T-cell (primary cell): ENCODE results near the gene CD207. TPM values are rescaled to one million over a fixed set of nuclear protein-coding genes. Genes with fewer than 3 reads are reported as not detected.
A peak's percentile ranks its signal among the peaks of the same experiment; 100 is the strongest.
"Not testable (repeated sequence)": the region's sequence is repeated elsewhere in the genome, so short reads cannot be mapped to it uniquely, and the experiment has no call there.

Experiments used
- ATAC-seq, 4 experiments: fragments of 200-7000 bp in 3 of 4; fragments of 150-1000 bp in 1 of 4; cut with Tn5 transposase; replicated peaks in 1 of 4; 1 replicate in 3 of 4; 2 replicates in 1 of 4; pipeline ENCODE4 v1.10.0; 2021; ENCODE audit warnings: moderate library complexity in 3 of 4, mild to moderate bottlenecking in 2 of 4, moderate number of reproducible peaks in 1 of 4
- CTCF ChIA-PET, 2 donors: fragments of 300-600 bp; sonication (Branson Sonifier 250); formaldehyde crosslinking; loops; one replicate each; lab custom pipeline; 2022; ENCODE audit warnings: antibody characterized with exemption in 2 of 2; lab: Charles Lee
- POLR2A ChIA-PET, 2 donors: fragments of 300-600 bp; sonication (Branson Sonifier 250); formaldehyde crosslinking; loops; one replicate each; lab custom pipeline; 2022; ENCODE audit warnings: antibody characterized with exemption in 2 of 2; lab: Charles Lee
- DNase-seq, 35 experiments: peaks; one replicate each; pipeline versions ENCODE4 v3.0.0 to v3.0.0-alpha.2; 2013 to 2023
- H3K27ac ChIP-seq: one replicate; pipeline ENCODE4 v1.5.1; 2013; ENCODE audit warnings: low read length
- H3K27me3 ChIP-seq, 2 experiments: replicated peaks in 1 of 2; 1 replicate in 1 of 2; 2 replicates in 1 of 2; pipeline versions ENCODE4 v1.6.1 to v1.7.0; 2013; ENCODE audit warnings: low read length in 1 of 2, mixed read lengths in 1 of 2; ENCODE audit not compliant: control insufficient read depth in 2 of 2, insufficient read depth in 2 of 2; ENCODE audit errors: extremely low read depth in 1 of 2
- H3K36me3 ChIP-seq, 2 donors: 1 replicate in 1 of 2; 2 replicates in 1 of 2; pipeline versions ENCODE4 v1.6.1 to v1.7.0; 2013; ENCODE audit warnings: low read length in 1 of 2; ENCODE audit not compliant: control insufficient read depth in 2 of 2, insufficient read depth in 1 of 2; ENCODE audit errors: extremely low read depth in 1 of 2
- H3K4me1 ChIP-seq, 2 experiments: 1 replicate in 1 of 2; 2 replicates in 1 of 2; pipeline versions ENCODE4 v1.6.1 to v1.7.0; 2013; ENCODE audit warnings: low read length in 2 of 2, mixed read lengths in 1 of 2; ENCODE audit not compliant: insufficient read depth in 2 of 2, control insufficient read depth in 1 of 2; ENCODE audit errors: extremely low read depth in 1 of 2
- H3K4me3 ChIP-seq, 2 donors: 1 replicate in 1 of 2; 2 replicates in 1 of 2; pipeline versions ENCODE4 v1.5.1 to v1.7.0; 2013; ENCODE audit warnings: mild to moderate bottlenecking in 2 of 2, low read length in 1 of 2, moderate library complexity in 1 of 2; ENCODE audit not compliant: control insufficient read depth in 1 of 2; ENCODE audit errors: extremely low read depth in 1 of 2
- H3K9me3 ChIP-seq: 2 replicates; pipeline ENCODE4 v1.7.0; 2013
- H3K27ac Mint-ChIP-seq, 2 donors: one replicate each; pipeline ENCODE4 v1.8.0; 2020 to 2021; ENCODE audit warnings: mild to moderate bottlenecking in 2 of 2, mixed read lengths in 2 of 2
- H3K27me3 Mint-ChIP-seq, 2 donors: one replicate each; pipeline ENCODE4 v1.8.0; 2021 to 2022; ENCODE audit warnings: mixed read lengths in 2 of 2
- H3K36me3 Mint-ChIP-seq: one replicate; pipeline ENCODE4 v1.8.0; 2021; ENCODE audit warnings: mixed read lengths
- H3K4me1 Mint-ChIP-seq, 3 donors: one replicate each; pipeline ENCODE4 v1.8.0; 2020 to 2022; ENCODE audit warnings: mixed read lengths in 3 of 3, mild to moderate bottlenecking in 1 of 3
- H3K4me3 Mint-ChIP-seq, 3 donors: one replicate each; pipeline ENCODE4 v1.8.0; 2020 to 2022; ENCODE audit warnings: mild to moderate bottlenecking in 3 of 3, mixed read lengths in 3 of 3, moderate library complexity in 3 of 3
- H3K9me3 Mint-ChIP-seq, 3 donors: one replicate each; pipeline ENCODE4 v1.8.0; 2020 to 2022; ENCODE audit warnings: mixed read lengths in 3 of 3
- WGBS: methylation state at CpG from one replicate; pipeline ENCODE4 v1.1.5; 2013; ENCODE audit warnings: missing lambda C conversion rate; ENCODE audit not compliant: insufficient coverage; 5-methylcytosine and 5-hydroxymethylcytosine counted together
- total RNA-seq, 35 experiments: library from RNA in 6 of 35; stranded (reverse) in 6 of 35; fragments of 120-200 nt in 1 of 35; gene quantifications; one replicate each; pipeline versions ENCODE4 v1.2.1 to v1.2.4 and lab custom pipeline; 2013 to 2026

Gene CD207
- total RNA-seq (not detected), total RNA-seq (lab: John Stamatoyannopoulos, UW) (0 to 0.34 (median 0) reads per million in 29 experiments)
- not detected for total RNA-seq (2013)

GRCh38 chr2:70835643-70836042 lies at the start of gene CD207:
Gene CD207 (minus strand): TSS chr2:70835816. CDS start chr2:70835776, 40 bp downstream.
- POLR2A ChIA-PET: interaction anchor here in 1 of 2 donors (0.7 kb wide), 1 partner anchor 101 kb away, joined by 3 read pairs; no protein-coding TSS in a partner anchor
- Mint-ChIP-seq H3K27ac (no peak within 1 kb of the TSS), H3K4me3 (no peak within 1 kb of the TSS), H3K36me3 (no peaks in the 10 kb centered on the region), H3K9me3 (no peaks in the 10 kb centered on the region), H3K27me3 (peaks cover 0 to 4% of the 10 kb centered on the region in 2 donors), H3K4me1 (no peaks in the 10 kb centered on the region)
- peaks cover 0 to 4% of the 10 kb centered on the region in 2 experiments for H3K4me1 ChIP-seq
- H3K27me3 ChIP-seq: peaks cover 0 to 13% of the 10 kb centered on the region in 2 experiments
- H3K4me3 ChIP-seq: no peak within 1 kb of the TSS
- H3K9me3 ChIP-seq: no peaks in the 10 kb centered on the region
- ATAC-seq: no peak
- no peaks in the 10 kb centered on the region for H3K36me3 ChIP-seq
- H3K27ac ChIP-seq: no peak within 1 kb of the TSS
- CTCF ChIA-PET: no interaction called here
- no peak for DNase-seq
- 84% methylated on average over 2 of the region's 4 CpGs for WGBS

GRCh38 chr2:70878543-70878942 lies 42.9 kb upstream of the CD207 start:
- H3K27ac ChIP-seq, H3K36me3 ChIP-seq, H3K4me1 Mint-ChIP-seq, H3K4me3 Mint-ChIP-seq, CTCF ChIA-PET, DNase-seq, H3K27ac Mint-ChIP-seq, H3K4me1 ChIP-seq, H3K36me3 Mint-ChIP-seq, H3K4me3 ChIP-seq, H3K9me3 ChIP-seq, ATAC-seq, POLR2A ChIA-PET: not testable (repeated sequence)
- WGBS: 25% methylated on average over 1 of the region's 3 CpGs
- Mint-ChIP-seq H3K9me3 (peaks cover 6 to 10% (median 7%) of the 10 kb centered on the region in 3 donors), H3K27me3 (peaks cover 91 to 94% of the 10 kb centered on the region in 2 donors)
- H3K27me3 ChIP-seq: peaks cover 12 to 30% of the 10 kb centered on the region in 2 experiments

- H3K36me3 ChIP-seq, H3K4me1 ChIP-seq, POLR2A ChIA-PET, H3K27ac ChIP-seq, H3K4me3 ChIP-seq, H3K9me3 ChIP-seq, H3K36me3 Mint-ChIP-seq, ATAC-seq, H3K27ac Mint-ChIP-seq, H3K4me1 Mint-ChIP-seq, DNase-seq, H3K4me3 Mint-ChIP-seq: not testable (repeated sequence)
- 71% methylated on average over 8 of the region's 9 CpGs for WGBS
- Mint-ChIP-seq H3K9me3 (peaks cover 6 to 10% (median 7%) of the 10 kb centered on the region in 3 donors), H3K27me3 (peaks cover 84 to 92% of the 10 kb centered on the region in 2 donors)
- H3K27me3 ChIP-seq: peaks cover 8 to 47% of the 10 kb centered on the region in 2 experiments
- CTCF ChIA-PET: interaction anchor here (0.6 to 1.1 kb wide), 3 partner anchors 9 to 109 kb away, joined by 3 read pairs; no protein-coding TSS in a partner anchor
These were observed 40.5 kb upstream of the CD207 start for GRCh38 chr2:70876138-70876537.

GRCh38 chr2:70873541-70873940 lies 37.9 kb upstream of the CD207 start:
- peaks cover 0 to 9% of the 10 kb centered on the region in 2 experiments for H3K4me1 ChIP-seq
- Mint-ChIP-seq H3K27ac (no peak overlapping the region), H3K4me3 (no peak overlapping the region), H3K4me1 (peaks cover 3 to 9% (median 6%) of the 10 kb centered on the region in 3 donors), H3K9me3 (peaks cover 6 to 10% (median 7%) of the 10 kb centered on the region in 3 donors), H3K27me3 (peaks cover 58 to 76% of the 10 kb centered on the region in 2 donors), H3K36me3 (no peaks in the 10 kb centered on the region)
- H3K27me3 ChIP-seq: peaks cover 10 to 56% of the 10 kb centered on the region in 2 experiments
- DNase-seq (no peak), ATAC-seq (no peak)
- no peaks in the 10 kb centered on the region for H3K36me3 ChIP-seq
- no peaks in the 10 kb centered on the region for H3K9me3 ChIP-seq
- ChIA-PET POLR2A (no interaction called here), CTCF (interaction anchor here (0.5 to 1.5 kb wide), 4 partner anchors 10 to 1320 kb away, joined by 3 read pairs; no protein-coding TSS in a partner anchor)
- WGBS: 50% methylated on average over 2 of the region's 4 CpGs
- no peak overlapping the region for H3K27ac ChIP-seq
- H3K4me3 ChIP-seq: no peak overlapping the region

GRCh38 chr2:70871398-70872211 lies 36.0 kb upstream of the CD207 start:
- POLR2A ChIA-PET: no interaction called here
- Mint-ChIP-seq H3K36me3 (no peaks in the 10 kb centered on the region), H3K4me3 (peak overlapping the region in 2 of 3 donors; percentile 33 to 34), H3K27ac (no peak overlapping the region), H3K4me1 (peaks cover 3 to 9% (median 6%) of the 10 kb centered on the region in 3 donors), H3K27me3 (peaks cover 39 to 57% of the 10 kb centered on the region in 2 donors), H3K9me3 (no peaks in the 10 kb centered on the region)
- ATAC-seq (peak; percentile 82 to 97 (median 88)), DNase-seq (peak; percentile 27 to 89 (median 70))
- Histone ChIP-seq H3K27ac (no peak overlapping the region), H3K36me3 (no peaks in the 10 kb centered on the region), H3K27me3 (peaks cover 10 to 55% of the 10 kb centered on the region in 2 experiments), H3K9me3 (no peaks in the 10 kb centered on the region), H3K4me3 (peak overlapping the region; percentile 10 to 26), H3K4me1 (peaks cover 0 to 9% of the 10 kb centered on the region in 2 experiments)
- CTCF ChIA-PET: interaction anchor here (0.5 to 2.0 kb wide), 12 partner anchors 11 to 719 kb away, joined by 3 to 6 read pairs (median 4); no protein-coding TSS in a partner anchor
- WGBS: 10% methylated on average over 32 of the region's 36 CpGs

GRCh38 chr2:70870790-70871189 lies 35.2 kb upstream of the CD207 start:
- Histone ChIP-seq H3K4me3 (no peak overlapping the region), H3K4me1 (peaks cover 0 to 9% of the 10 kb centered on the region in 2 experiments), H3K36me3 (no peaks in the 10 kb centered on the region), H3K27ac (no peak overlapping the region), H3K9me3 (no peaks in the 10 kb centered on the region), H3K27me3 (peaks cover 10 to 47% of the 10 kb centered on the region in 2 experiments)
- no peak overlapping the region for H3K4me3 Mint-ChIP-seq
- ATAC-seq (no peak), DNase-seq (no peak)
- no peaks in the 10 kb centered on the region for H3K9me3 Mint-ChIP-seq
- 65% methylated on average over 4 of the region's 5 CpGs for WGBS
- no peaks in the 10 kb centered on the region for H3K36me3 Mint-ChIP-seq
- peaks cover 3 to 9% (median 6%) of the 10 kb centered on the region in 3 donors for H3K4me1 Mint-ChIP-seq
- ChIA-PET CTCF (interaction anchor here (0.7 to 2.0 kb wide), 8 partner anchors 14 to 214 kb away, joined by 3 to 5 read pairs (median 4); no protein-coding TSS in a partner anchor), POLR2A (no interaction called here)
- peaks cover 31 to 49% of the 10 kb centered on the region in 2 donors for H3K27me3 Mint-ChIP-seq
- H3K27ac Mint-ChIP-seq: no peak overlapping the region
